GM06990 (cell line): ENCODE data around the gene SEPTIN2.

Experiments used
- DNase-seq: peaks from one replicate; pipeline ENCODE4 v3.0.0-alpha.2; 2011; ENCODE audit not compliant: insufficient read length; ENCODE audit errors: extremely low read depth
- H3K27me3 ChIP-seq: replicated peaks from 2 replicates; pipeline ENCODE4 v1.6.0; 2011; ENCODE audit warnings: low read length; ENCODE audit not compliant: control insufficient read depth, insufficient read depth
- H3K36me3 ChIP-seq: 2 replicates; pipeline ENCODE4 v1.5.1; 2011; ENCODE audit warnings: low read length; ENCODE audit not compliant: control insufficient read depth, insufficient read depth
- H3K4me3 ChIP-seq: replicated peaks from 2 replicates; pipeline ENCODE4 v1.5.1; 2011; ENCODE audit warnings: low read depth, mild to moderate bottlenecking, control low read depth, low read length
- CTCF ChIP-seq: IDR thresholded peaks from 2 replicates; pipeline ENCODE4 v1.5.1; 2011; ENCODE audit warnings: low read length, control low read depth, mild to moderate bottlenecking, inconsistent platforms; ENCODE audit not compliant: insufficient read depth, poor library complexity, severe bottlenecking

Gene SEPTIN2

DNA sequence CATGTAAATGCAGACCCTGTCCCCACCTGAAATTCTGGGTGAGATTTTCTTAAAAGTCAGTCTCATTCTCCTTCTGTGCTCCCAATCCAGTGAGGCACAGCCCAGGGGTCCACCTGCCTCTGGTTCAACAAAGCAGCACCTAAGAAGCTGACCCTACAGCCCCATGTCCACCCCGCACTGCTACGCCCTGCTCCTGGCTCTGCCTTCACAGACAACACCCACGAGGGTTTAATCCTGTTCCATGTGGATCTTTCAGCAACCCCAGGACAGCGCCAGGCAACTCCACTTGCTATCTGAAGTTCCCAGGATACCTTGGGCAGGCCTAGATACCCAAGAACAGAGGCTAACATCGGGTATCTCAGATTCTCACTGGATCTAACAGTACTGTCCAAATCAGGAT, 45.2 kb upstream of the SEPTIN2 start:
- Histone ChIP-seq H3K4me3 (peak overlapping the region; percentile 76), H3K27me3 (no peaks in the 10 kb centered on the region), H3K36me3 (peaks cover 18% of the 10 kb centered on the region)
- DNase-seq = no peak
- no peak for TF ChIP-seq CTCF

DNA sequence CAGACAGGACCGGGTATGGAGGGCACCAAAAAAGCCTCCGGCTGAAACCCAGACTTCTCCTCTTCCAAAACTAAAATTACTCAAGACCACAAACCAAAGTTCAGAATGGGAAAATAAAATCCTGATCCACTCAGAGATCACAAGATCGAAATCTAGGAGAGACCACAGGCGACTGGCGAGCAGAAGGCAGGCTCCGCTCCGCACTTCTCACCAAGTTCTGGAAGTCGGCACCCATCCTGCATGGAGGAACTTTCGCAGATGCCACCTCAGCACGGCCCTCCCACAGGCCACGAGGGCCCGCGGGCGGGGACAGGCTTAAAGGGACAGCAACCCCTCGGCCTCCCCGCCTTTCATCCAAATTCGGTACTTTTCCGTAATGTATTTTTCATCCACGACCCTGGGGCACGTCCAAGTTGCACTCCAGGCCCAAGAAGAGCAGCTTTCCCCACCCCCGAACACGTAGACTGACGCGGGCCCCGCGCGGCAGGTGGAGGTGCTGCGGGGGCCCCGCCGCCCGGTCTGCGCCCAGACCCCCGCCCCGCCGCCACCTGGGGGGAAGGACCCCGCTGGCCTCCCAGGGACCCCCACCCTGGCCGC, 43.9 kb upstream of the SEPTIN2 start:
- Histone ChIP-seq H3K27me3 (no peaks in the 10 kb centered on the region), H3K36me3 (peaks cover 13% of the 10 kb centered on the region), H3K4me3 (peak overlapping the region; percentile 76)
- DNase-seq = peak; percentile 71
- no peak for TF ChIP-seq CTCF

GRCh38 chr2:241272303-241273209, 43.2 kb upstream of the SEPTIN2 start:
- TF ChIP-seq CTCF = no peak
- Histone ChIP-seq H3K4me3 (peak overlapping the region; percentile 76), H3K36me3 (peaks cover 10% of the 10 kb centered on the region), H3K27me3 (no peaks in the 10 kb centered on the region)
- DNase-seq = peak; percentile 73

DNA sequence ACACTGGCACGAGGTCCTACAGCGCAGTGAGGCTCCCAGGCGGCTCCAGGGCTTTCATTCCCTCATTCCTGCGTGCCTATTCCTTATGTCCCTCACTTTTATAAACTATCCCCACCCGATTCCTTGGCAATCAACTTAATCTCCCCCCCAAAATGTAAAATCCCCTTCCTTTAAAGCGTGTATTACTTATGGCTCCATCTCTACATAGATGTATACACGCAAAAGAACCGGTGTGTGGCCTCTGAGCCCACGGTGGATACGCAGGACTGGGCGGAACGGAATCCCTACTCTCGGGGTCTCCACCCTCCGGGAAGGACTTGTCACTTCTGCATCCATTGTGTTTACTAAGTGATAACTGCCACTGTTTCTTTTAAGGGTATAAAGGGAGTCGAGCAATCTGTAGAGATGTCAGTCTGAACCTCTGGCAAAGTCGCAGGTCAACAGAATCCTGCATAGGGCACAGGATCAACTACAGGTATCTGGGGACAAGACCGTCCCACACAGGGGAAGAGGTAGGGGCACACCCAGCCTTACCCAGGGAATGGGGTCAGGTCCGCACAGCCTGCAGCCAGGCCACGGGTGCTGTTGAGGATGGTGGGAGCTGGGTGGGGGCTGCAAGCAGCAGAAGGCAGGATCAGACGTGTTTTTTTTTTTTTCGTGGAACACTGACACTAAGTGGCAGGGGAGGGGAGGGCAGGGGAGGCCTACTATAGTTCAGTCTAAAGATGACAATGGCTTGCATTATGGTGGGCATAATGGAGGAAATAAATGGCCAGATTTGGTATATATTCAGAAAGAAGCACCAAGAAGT, 42.3 kb upstream of the SEPTIN2 start:
- H3K36me3 ChIP-seq = peaks cover 5% of the 10 kb centered on the region
- no peak for TF ChIP-seq CTCF
- DNase-seq = peak; percentile 23

GRCh38 chr2:241274127-241274526, 41.6 kb upstream of the SEPTIN2 start:
- H3K36me3 ChIP-seq = peaks cover 2% of the 10 kb centered on the region
- DNase-seq = no peak
- no peak for TF ChIP-seq CTCF
- H3K4me3 ChIP-seq = no peak overlapping the region
- H3K27me3 ChIP-seq = no peaks in the 10 kb centered on the region

More for the DNA sequence above, 42.3 kb upstream of the SEPTIN2 start:
- Histone ChIP-seq H3K4me3 (peak overlapping the region; percentile 76), H3K27me3 (no peaks in the 10 kb centered on the region)
